Pancreas (tissue), 10 donors: ENCODE data around the gene ACKR2. TPM values are rescaled to one million over a fixed set of nuclear protein-coding genes. Genes with fewer than 3 reads are reported as not detected.

ENCODE experiments used
- ATAC-seq, 4 donors: fragments of 200-7000 bp; cut with Tn5 transposase; one replicate each; pipeline versions ENCODE4 v1.8.0 to v1.9.1; 2020; ENCODE audit warnings: mild to moderate bottlenecking in 4 of 4, moderate library complexity in 4 of 4
- DNase-seq, 6 donors: peaks; one replicate each; pipeline ENCODE4 v3.0.0-alpha.2; 2020
- FAIRE-seq: peaks from 2 replicates; lab custom pipeline; 2012; peaks lifted over from hg19 to GRCh38; lab: Jason Lieb, UNC
- H3K27ac ChIP-seq, 4 donors: fragments of 200-600 bp; sonication (generic); 1 replicate in 3 of 4; 2 replicates in 1 of 4; pipeline versions ENCODE4 v1.5.0 to v1.8.0; 2020
- H3K27me3 ChIP-seq, 4 donors: fragments of 200-600 bp; one replicate each; pipeline ENCODE4 v1.8.0; 2021
- H3K36me3 ChIP-seq, 3 donors: fragments of 200-600 bp; sonication (generic) in 1 of 3; one replicate each; pipeline versions ENCODE4 v1.5.0 to v1.8.0; 2020 to 2021
- H3K4me1 ChIP-seq, 3 donors: fragments of 200-600 bp; one replicate each; pipeline ENCODE4 v1.8.0; 2021
- H3K4me3 ChIP-seq, 4 donors: fragments of 200-600 bp; sonication (generic) in 2 of 4; one replicate each; pipeline versions ENCODE4 v1.5.0 to v1.8.0; 2020 to 2021
- H3K9me3 ChIP-seq, 4 donors: fragments of 200-600 bp; one replicate each; pipeline ENCODE4 v1.8.0; 2021
- CTCF ChIP-seq, 4 donors: fragments of 200-600 bp; sonication (generic) in 3 of 4; IDR thresholded peaks; one replicate each; pipeline versions ENCODE4 v1.5.0 to v1.8.0; 2021; ENCODE audit warnings: antibody characterized with exemption in 4 of 4
- WGBS, 2 donors: extraction: QIAGEN DNeasy Blood & Tissue Kit; methylation state at CpG; one replicate each; pipeline ENCODE4 v1.1.7; 2013; 5-methylcytosine and 5-hydroxymethylcytosine counted together
- intact Hi-C, 3 donors: fragments of 100-400 bp; cut with DNase I; formaldehyde crosslinking; loops; one replicate each; pipeline versions ENCODE4 v1.11.1 to v1.14.2; 2022
- polyA plus RNA-seq, 2 donors: library from polyadenylated mRNA; stranded (reverse); fragments of 200-250 nt; gene quantifications; one replicate each; pipeline ENCODE4 v1.2.3, GENCODE V29; 2013
- total RNA-seq, 6 donors: library from RNA; stranded (reverse); fragmentation: NEBNext Ultra II Directional in 4 of 6; extraction: Animal tissue kit (Norgen Biotek cat#: 25700) in 4 of 6; gene quantifications; one replicate each; pipeline versions ENCODE4 v1.2.1 to v1.2.4, GENCODE V29; 2021 to 2023
- donor health status: healthy with polysubstance abuse.
- donor health status: DM: no; HTN: no; CAD: no; lungs with moderate emphysema.
- donor health status: DM: no; HTN: no; CAD: no.
- donor health status: control.
- donor health status: control.
- donor health status: Bipolar disorder and iron deficiency.
- donor health status: DM: yes; HTN: yes; CAD: no.
- donor health status: DM: no; HTN: no; CAD: no.
- donor health status: DM: no; HTN: no; CAD: no.
- donor health status: DM: yes; HTN: yes; CAD: no.

Gene ACKR2
- total and polyA plus RNA-seq, 8 donors: 0.09 to 1.7 (median 0.84) TPM

GRCh38 chr3:42904076-42904475 is 94.8 kb downstream of the ACKR2 start:
- DNase-seq: no peak
- WGBS, 2 donors: 65 to 76% methylated on average over 1 of the region's 1 CpG
- no peak overlapping the region for H3K27ac ChIP-seq
- intact Hi-C loops: no loop called here
- no peaks in the 10 kb centered on the region for H3K9me3 ChIP-seq
- H3K27me3 ChIP-seq: no peaks in the 10 kb centered on the region
- no peak for FAIRE-seq
- no peak for TF ChIP-seq CTCF (IDR thresholded peaks at IDR 0.05)
- no peaks in the 10 kb centered on the region for H3K36me3 ChIP-seq
- H3K4me1 ChIP-seq: peaks cover 0 to 4% (median 0%) of the 10 kb centered on the region in 3 donors
- no peak overlapping the region for H3K4me3 ChIP-seq
- ATAC-seq: no peak

DNA sequence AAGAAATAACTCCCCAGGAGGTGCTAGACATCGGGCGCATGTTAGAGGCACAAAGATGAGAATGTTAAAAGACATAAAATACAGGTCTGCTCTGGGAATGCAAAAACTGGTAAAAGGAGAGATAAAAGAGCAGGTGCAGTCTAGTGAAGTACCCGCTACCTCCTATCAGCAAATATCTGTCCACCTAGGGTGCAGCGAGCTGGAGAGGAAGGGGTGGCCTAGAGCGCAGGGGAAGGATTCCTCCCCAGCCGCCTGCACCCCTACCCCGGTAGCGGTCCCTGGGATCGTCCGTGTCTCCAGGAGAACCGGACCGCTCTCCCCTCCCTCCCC is 96.5 kb downstream of the ACKR2 start:
- H3K4me3 ChIP-seq: peak overlapping the region; percentile 73 to 82 (median 78)
- peak overlapping the region in 2 of 4 donors; percentile 41 to 45 for H3K27ac ChIP-seq
- intact Hi-C loops: no loop called here
- H3K9me3 ChIP-seq: no peaks in the 10 kb centered on the region
- peaks cover 0 to 5% (median 0%) of the 10 kb centered on the region in 3 donors for H3K36me3 ChIP-seq
- no peaks in the 10 kb centered on the region for H3K27me3 ChIP-seq
- H3K4me1 ChIP-seq: peaks cover 0 to 4% (median 0%) of the 10 kb centered on the region in 3 donors
- DNase-seq (no peak), FAIRE-seq (no peak), ATAC-seq (no peak)
- 6 to 8% methylated on average over 11 to 12 of the region's 12 CpGs for WGBS, 2 donors
- no peak for TF ChIP-seq CTCF (IDR thresholded peaks at IDR 0.05)

GRCh38 chr3:42906070-42906847 is 97.0 kb downstream of the ACKR2 start, which contains the start of gene ZNF662:
Gene ZNF662, plus strand, starts transcription at chr3:42906142. Its CDS starts 1,973 bp downstream, at chr3:42908115.
- Histone ChIP-seq H3K27me3 (no peaks in the 10 kb centered on the region), H3K4me1 (peaks cover 0 to 4% (median 0%) of the 10 kb centered on the region in 3 donors), H3K9me3 (no peaks in the 10 kb centered on the region), H3K27ac (peak within 1 kb of the TSS in 2 of 4 donors; percentile 41 to 45), H3K36me3 (peaks cover 0 to 10% (median 0%) of the 10 kb centered on the region in 3 donors), H3K4me3 (peak within 1 kb of the TSS; percentile 73 to 82 (median 78))
- FAIRE-seq: no peak
- no peak for TF ChIP-seq CTCF (IDR thresholded peaks at IDR 0.05)
- intact Hi-C loops: no loop called here
- 1 to 2% methylated on average over 51 to 59 of the region's 59 CpGs for WGBS, 2 donors
- ATAC-seq: peak; percentile 96 to 97 (median 97)
- peak; percentile 56 to 90 (median 66) for DNase-seq

DNA sequence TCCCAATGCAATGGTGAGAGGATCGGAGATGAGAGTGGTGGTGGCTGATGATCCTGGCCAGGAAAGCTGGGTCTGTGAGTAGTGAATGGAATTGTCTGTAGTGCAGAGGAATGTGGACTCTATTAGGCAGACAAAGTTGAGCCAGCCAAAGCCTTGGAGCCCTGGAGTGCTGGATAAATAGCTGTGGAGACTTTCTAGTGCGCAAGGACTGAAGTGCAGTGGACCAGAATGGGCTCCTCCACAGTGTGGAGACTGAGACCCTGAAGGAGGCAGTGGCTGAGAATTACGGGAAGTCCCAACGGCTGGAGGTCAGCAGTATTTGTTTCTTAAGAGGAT is 97.6 kb downstream of the ACKR2 start:
- Histone ChIP-seq H3K9me3 (no peaks in the 10 kb centered on the region), H3K27me3 (no peaks in the 10 kb centered on the region), H3K36me3 (peaks cover 0 to 15% (median 0%) of the 10 kb centered on the region in 3 donors), H3K4me1 (peaks cover 0 to 4% (median 0%) of the 10 kb centered on the region in 3 donors), H3K27ac (no peak overlapping the region), H3K4me3 (peak overlapping the region; percentile 73 to 82 (median 78))
- WGBS, 2 donors: 76% methylated on average over 4 of the region's 4 CpGs
- no peak for TF ChIP-seq CTCF (IDR thresholded peaks at IDR 0.05)
- FAIRE-seq: no peak
- no peak for ATAC-seq
- intact Hi-C loops: no loop called here
- no peak for DNase-seq

DNA sequence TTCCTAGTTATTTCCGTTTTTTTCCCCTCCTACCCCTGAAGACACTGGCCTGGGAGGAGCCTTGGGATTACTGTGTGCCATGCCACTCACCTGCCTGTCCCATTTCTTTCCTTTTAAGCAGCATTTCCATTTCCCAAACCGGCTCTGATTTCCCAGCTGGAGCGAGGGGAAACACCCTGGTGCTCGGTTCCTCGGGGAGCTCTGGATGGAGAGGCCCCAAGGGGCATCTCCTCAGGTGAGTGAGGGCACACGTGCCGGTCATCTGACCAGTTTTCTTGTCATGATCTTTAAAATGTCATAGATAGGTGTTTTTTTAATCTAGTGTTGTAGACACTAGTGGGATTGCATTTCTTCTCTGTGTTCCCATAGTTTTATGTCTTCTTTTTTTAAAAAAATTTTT is 99.4 kb downstream of the ACKR2 start:
- ATAC-seq (no peak), DNase-seq (no peak), FAIRE-seq (no peak)
- H3K36me3 ChIP-seq: peaks cover 0 to 24% (median 10%) of the 10 kb centered on the region in 3 donors
- no peak overlapping the region for H3K27ac ChIP-seq
- no peak for TF ChIP-seq CTCF (IDR thresholded peaks at IDR 0.05)
- no peaks in the 10 kb centered on the region for H3K9me3 ChIP-seq
- H3K4me1 ChIP-seq: peaks cover 0 to 4% (median 0%) of the 10 kb centered on the region in 3 donors
- H3K27me3 ChIP-seq: no peaks in the 10 kb centered on the region
- 91 to 95% methylated on average over 7 of the region's 7 CpGs for WGBS, 2 donors
- H3K4me3 ChIP-seq: no peak overlapping the region
- intact Hi-C loops: no loop called here
